Esophagus muscularis mucosa (tissue), 4 donors: ENCODE results near the gene INPP5B. TPM values are rescaled to one million over a fixed set of nuclear protein-coding genes. Genes with fewer than 3 reads are reported as not detected.

Source experiments
- DNase-seq: peaks from one replicate; pipeline ENCODE4 v3.0.0-alpha.2; 2017; ENCODE audit errors: extremely low spot score
- H3K27ac ChIP-seq, 4 donors: fragments of 200-600 bp; sonication (generic); replicated peaks in 1 of 4; 1 replicate in 3 of 4; 2 replicates in 1 of 4; pipeline ENCODE4 v1.5.1; 2016 to 2019; ENCODE audit warnings: mild to moderate bottlenecking in 1 of 4
- H3K27me3 ChIP-seq, 4 donors: fragments of 200-600 bp; sonication (generic); one replicate each; pipeline versions ENCODE4 v1.5.1 to v1.6.0; 2016 to 2019
- H3K36me3 ChIP-seq, 4 donors: fragments of 200-600 bp; sonication (generic); one replicate each; pipeline ENCODE4 v1.5.1; 2016 to 2019
- H3K4me1 ChIP-seq, 4 donors: fragments of 200-600 bp; sonication (generic); one replicate each; pipeline ENCODE4 v1.5.1; 2016 to 2019
- H3K4me3 ChIP-seq, 4 donors: fragments of 200-600 bp; sonication (generic); 1 replicate in 2 of 4; 2 replicates in 2 of 4; pipeline ENCODE4 v1.5.1; 2016 to 2019; ENCODE audit warnings: mild to moderate bottlenecking in 4 of 4, moderate library complexity in 1 of 4
- H3K9me3 ChIP-seq, 4 donors: fragments of 200-600 bp; sonication (generic); 1 replicate in 3 of 4; 2 replicates in 1 of 4; pipeline ENCODE4 v1.5.1; 2016 to 2019
- CTCF ChIP-seq, 3 experiments: fragments of 200-600 bp in 2 of 3; fragments of 450-650 bp in 1 of 3; sonication (generic) in 2 of 3; IDR thresholded peaks; one replicate each; pipeline ENCODE4 v1.5.1; 2017 to 2019; ENCODE audit warnings: antibody characterized with exemption in 3 of 3, mild to moderate bottlenecking in 2 of 3, moderate library complexity in 1 of 3
- EP300 ChIP-seq: sonication (generic); formaldehyde crosslinking; IDR thresholded peaks from one replicate; pipeline ENCODE4 v1.6.1; 2017; ENCODE audit warnings: antibody characterized with exemption
- POLR2A ChIP-seq: fragments of 450-650 bp; IDR thresholded peaks from one replicate; pipeline ENCODE4 v1.6.1; 2017; ENCODE audit warnings: antibody characterized with exemption, moderate library complexity, mild to moderate bottlenecking, low read depth
- POLR2AphosphoS5 ChIP-seq, 2 donors: sonication (generic); formaldehyde crosslinking; IDR thresholded peaks; one replicate each; pipeline ENCODE4 v1.6.1; 2017; ENCODE audit warnings: antibody characterized with exemption in 2 of 2
- WGBS: methylation state at CpG from one replicate; pipeline ENCODE4 v1.1.5; 2018; 5-methylcytosine and 5-hydroxymethylcytosine counted together
- intact Hi-C: fragments of 100-400 bp; cut with DNase I; formaldehyde crosslinking; loops from one replicate; pipeline ENCODE4 v1.15.1; 2023
- total RNA-seq, 4 donors: library from RNA; depleted of rRNA; stranded (reverse); fragments of >200 nt; gene quantifications; one replicate each; pipeline versions ENCODE4 v1.1.0 to v1.2.1, GENCODE V29; 2016

INPP5B gene
- total RNA-seq, 4 donors from 2014 or later = 31.1 to 38.9 (median 36.8) TPM

GRCh38 chr1:37851262-37851661 lies 95.6 kb downstream of the INPP5B start:
- Histone ChIP-seq H3K4me3 (no peak overlapping the region), H3K9me3 (no peaks in the 10 kb centered on the region), H3K27me3 (no peaks in the 10 kb centered on the region), H3K36me3 (peaks cover 3 to 24% (median 15%) of the 10 kb centered on the region in 4 donors), H3K27ac (no peak overlapping the region), H3K4me1 (peaks cover 37 to 75% (median 57%) of the 10 kb centered on the region in 4 donors)
- no peak for TF ChIP-seq EP300
- no peak for TF ChIP-seq CTCF (IDR thresholded peaks at IDR 0.05)
- no peak for TF ChIP-seq POLR2AphosphoS5 (IDR thresholded peaks at IDR 0.05)
- no peak for TF ChIP-seq POLR2A
- intact Hi-C loops = no loop called here
- DNase-seq = no peak

- intact Hi-C loops = no loop called here
- 83% methylated on average over 6 of the region's 6 CpGs for WGBS
- no peak for TF ChIP-seq POLR2A
- no peak overlapping the region for H3K27ac ChIP-seq
- H3K27me3 ChIP-seq = no peaks in the 10 kb centered on the region
- no peak for DNase-seq
- peaks cover 29 to 74% (median 49%) of the 10 kb centered on the region in 4 donors for H3K4me1 ChIP-seq
- H3K9me3 ChIP-seq = no peaks in the 10 kb centered on the region
- no peak overlapping the region for H3K4me3 ChIP-seq
- H3K36me3 ChIP-seq = peaks cover 3 to 21% (median 12%) of the 10 kb centered on the region in 4 donors
Measured at GRCh38 chr1:37850352-37850955, 96.4 kb downstream of the INPP5B start.

GRCh38 chr1:37849480-37849879 lies 97.4 kb downstream of the INPP5B start:
- TF ChIP-seq EP300 = no peak
- no peak for TF ChIP-seq POLR2A
- no peak for TF ChIP-seq POLR2AphosphoS5 (IDR thresholded peaks at IDR 0.05)
- TF ChIP-seq CTCF (IDR thresholded peaks at IDR 0.05) = no peak
- intact Hi-C loops = no loop called here
- Histone ChIP-seq H3K9me3 (no peaks in the 10 kb centered on the region), H3K4me1 (peaks cover 22 to 64% (median 39%) of the 10 kb centered on the region in 4 donors), H3K27ac (no peak overlapping the region), H3K27me3 (no peaks in the 10 kb centered on the region), H3K36me3 (peaks cover 0 to 16% (median 3%) of the 10 kb centered on the region in 4 donors), H3K4me3 (no peak overlapping the region)
- DNase-seq = no peak
- WGBS = 93% methylated on average over 3 of the region's 3 CpGs

- no peak overlapping the region for H3K4me3 ChIP-seq
- H3K27me3 ChIP-seq = no peaks in the 10 kb centered on the region
- H3K4me1 ChIP-seq = peaks cover 9 to 40% (median 20%) of the 10 kb centered on the region in 4 donors
- no peak for TF ChIP-seq EP300
- no peak for TF ChIP-seq POLR2AphosphoS5 (IDR thresholded peaks at IDR 0.05)
- no peak for TF ChIP-seq POLR2A
- no peak for TF ChIP-seq CTCF (IDR thresholded peaks at IDR 0.05)
- intact Hi-C loops = no loop called here
- H3K9me3 ChIP-seq = no peaks in the 10 kb centered on the region
- WGBS = 81% methylated on average over 4 of the region's 4 CpGs
- no peak overlapping the region for H3K27ac ChIP-seq
- H3K36me3 ChIP-seq = peaks cover 0 to 15% (median 0%) of the 10 kb centered on the region in 4 donors
- no peak for DNase-seq
Measured at GRCh38 chr1:37846647-37847339, 100.1 kb downstream of the INPP5B start.

- Histone ChIP-seq H3K4me1 (peaks cover 6 to 32% (median 13%) of the 10 kb centered on the region in 4 donors), H3K27ac (no peak overlapping the region), H3K4me3 (no peak overlapping the region), H3K9me3 (no peaks in the 10 kb centered on the region), H3K36me3 (peaks cover 0 to 20% (median 4%) of the 10 kb centered on the region in 4 donors), H3K27me3 (no peaks in the 10 kb centered on the region)
- intact Hi-C loops = no loop called here
- DNase-seq = no peak
- WGBS = 76% methylated on average over 3 of the region's 3 CpGs
- TF ChIP-seq POLR2A (no peak), EP300 (no peak)
Measured at GRCh38 chr1:37845786-37846185, 101.1 kb downstream of the INPP5B start.
